HUDEP-2 (cell line): ENCODE results near the gene C9orf43.
"Not testable (repeated sequence)": the region's sequence is repeated elsewhere in the genome, so short reads cannot be mapped to it uniquely, and the experiment has no call there.

ENCODE experiments used
- DNase-seq, 76 experiments: peaks; one replicate each; lab custom pipeline; 2025; ENCODE audit not compliant: unreplicated experiment in 76 of 76; lab: John Stamatoyannopoulos, UW

C9orf43 gene, protein sequence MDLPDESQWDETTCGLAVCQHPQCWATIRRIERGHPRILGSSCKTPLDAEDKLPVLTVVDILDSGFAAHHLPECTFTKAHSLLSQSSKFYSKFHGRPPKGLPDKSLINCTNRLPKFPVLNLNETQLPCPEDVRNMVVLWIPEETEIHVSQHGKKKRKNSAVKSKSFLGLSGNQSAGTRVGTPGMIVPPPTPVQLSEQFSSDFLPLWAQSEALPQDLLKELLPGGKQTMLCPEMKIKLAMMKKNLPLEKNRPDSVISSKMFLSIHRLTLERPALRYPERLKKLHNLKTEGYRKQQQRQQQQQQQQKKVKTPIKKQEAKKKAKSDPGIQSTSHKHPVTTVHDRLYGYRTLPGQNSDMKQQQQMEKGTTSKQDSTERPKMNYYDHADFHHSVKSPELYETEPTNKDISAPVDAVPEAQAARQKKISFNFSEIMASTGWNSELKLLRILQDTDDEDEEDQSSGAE

GRCh38 chr9:113410207-113410864 is at the start of gene C9orf43, which contains the start of gene POLE3:
C9orf43 (plus strand) TSS chr9:113410747; CDS start chr9:113413494, 2,747 bp downstream.
POLE3 (minus strand) TSS chr9:113410675; CDS start chr9:113410293, 382 bp downstream.
- DNase-seq, result peak in 75 of 76 experiments; percentile 21 to 95 (median 89)

DNA sequence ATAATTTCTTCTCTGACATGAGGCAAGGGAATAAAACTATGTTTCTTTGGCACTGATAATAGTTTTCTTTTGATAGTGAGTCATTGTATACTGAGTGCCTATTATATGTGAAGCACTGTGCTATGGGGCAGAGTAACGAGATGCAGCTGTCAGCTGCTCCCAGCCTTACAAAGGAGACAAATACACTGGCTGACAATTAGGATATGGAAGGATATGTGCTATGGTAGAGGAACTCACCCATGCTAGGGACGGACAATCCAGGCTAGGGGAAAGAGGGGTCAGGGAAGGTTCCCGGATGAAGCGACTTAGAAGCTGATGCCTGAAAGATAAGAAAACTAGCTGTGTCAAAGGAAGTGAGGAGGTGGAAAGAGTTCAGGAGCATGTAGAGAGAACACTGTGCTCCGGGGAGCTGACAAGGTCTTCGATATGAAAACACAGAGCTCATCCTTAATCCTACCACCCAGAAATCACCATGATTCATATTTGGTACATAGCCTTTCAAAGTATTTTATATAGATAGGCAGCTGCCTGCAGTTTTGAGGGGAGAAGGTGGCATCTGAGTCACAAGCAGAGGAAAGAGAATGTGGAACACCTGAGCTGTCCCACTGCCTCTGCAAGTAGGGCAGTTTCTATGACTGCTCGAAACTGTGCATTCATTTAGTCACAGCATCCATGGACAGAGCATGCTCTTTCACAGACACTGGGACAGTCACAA is 49.1 kb upstream of the C9orf43 start:
- no peak for DNase-seq

DNA sequence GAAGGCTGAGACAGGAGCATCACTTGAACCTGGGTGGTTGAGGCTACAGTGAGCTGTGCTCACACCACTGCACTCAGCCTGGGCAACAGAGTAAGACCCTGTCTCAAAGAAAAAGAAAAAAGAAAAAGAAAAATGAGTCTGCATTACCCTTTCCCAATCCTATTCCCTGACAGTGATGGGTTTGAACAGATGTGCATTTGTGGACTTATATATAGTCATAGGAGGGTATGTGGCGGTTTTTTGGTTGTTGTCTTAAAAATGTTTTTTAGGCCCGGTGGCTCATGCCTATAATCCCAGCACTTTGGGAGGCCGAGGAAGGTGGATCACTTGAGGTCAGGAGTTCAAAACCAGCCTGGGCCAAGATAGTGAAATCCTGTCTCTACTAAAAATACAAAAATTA is 47.2 kb upstream of the C9orf43 start:
- no peak for DNase-seq

DNA sequence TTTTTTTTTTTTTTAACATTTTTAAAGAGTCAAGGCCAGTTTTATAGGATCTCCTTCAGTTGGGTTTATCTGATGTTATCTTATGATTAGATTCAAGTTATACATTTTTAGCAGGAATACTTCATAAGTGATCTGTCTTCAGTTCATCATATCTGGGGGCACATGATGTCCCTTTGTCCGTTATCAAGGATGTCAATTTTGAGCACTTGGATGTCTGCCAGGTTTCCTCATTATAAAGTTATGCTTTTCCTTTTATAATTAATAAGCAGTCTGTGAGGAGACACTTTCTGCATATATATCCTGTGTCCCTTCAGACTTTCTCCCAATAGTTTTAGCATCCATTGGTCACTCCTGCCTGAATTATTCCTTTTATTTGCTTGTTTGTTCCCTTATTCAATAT is 45.6 kb upstream of the C9orf43 start:
- peak in 18 of 76 experiments; percentile 4 to 58 (median 26) for DNase-seq

- DNase-seq, result not testable (repeated sequence)
Observed at GRCh38 chr9:113365652-113366051, 44.9 kb upstream of the C9orf43 start.

GRCh38 chr9:113368348-113368981 is 42.1 kb upstream of the C9orf43 start:
- DNase-seq, result peak in 51 of 76 experiments; percentile 15 to 80 (median 43)

DNA sequence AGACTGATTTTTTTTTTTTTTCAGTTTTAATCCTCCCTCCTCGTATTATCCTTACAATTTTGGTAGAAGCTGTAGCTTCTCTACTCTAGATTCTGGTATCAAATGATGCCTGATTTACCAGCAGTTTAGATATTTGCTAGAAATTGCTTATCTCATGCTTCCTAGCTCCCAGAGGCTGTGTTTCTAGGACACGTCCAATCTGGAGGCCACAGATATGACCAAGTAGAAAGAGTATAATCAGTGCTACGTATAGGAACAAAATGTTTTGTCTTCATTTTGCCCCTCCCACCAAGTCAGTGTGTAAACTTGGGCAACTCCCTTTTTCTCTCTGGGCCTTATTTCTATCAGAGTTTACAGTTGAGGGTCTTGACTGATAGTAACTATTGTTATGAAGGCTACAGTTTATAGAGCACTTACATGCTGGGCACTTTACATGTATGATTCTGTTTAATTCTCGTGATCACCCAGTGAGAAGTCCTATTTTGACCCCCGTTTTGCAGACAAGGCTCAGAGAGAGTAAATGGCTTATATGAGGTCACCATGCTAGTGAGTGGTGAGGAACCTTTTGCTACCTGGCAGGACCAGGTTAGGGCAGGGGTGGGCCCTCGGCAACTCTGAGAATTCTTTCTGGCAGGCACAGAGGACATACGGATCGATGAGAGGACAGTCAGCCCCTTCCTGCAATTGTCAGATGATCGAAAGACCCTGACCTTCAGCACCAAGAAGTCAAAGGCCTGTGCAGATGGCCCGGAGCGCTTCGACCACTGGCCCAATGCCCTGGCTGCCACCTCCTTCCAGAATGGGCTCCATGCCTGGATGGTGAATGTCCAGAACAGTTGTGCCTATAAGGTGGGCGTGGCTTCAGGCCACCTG is 41.3 kb upstream of the C9orf43 start:
- DNase-seq, result peak in 65 of 76 experiments; percentile 13 to 96 (median 71)

DNA sequence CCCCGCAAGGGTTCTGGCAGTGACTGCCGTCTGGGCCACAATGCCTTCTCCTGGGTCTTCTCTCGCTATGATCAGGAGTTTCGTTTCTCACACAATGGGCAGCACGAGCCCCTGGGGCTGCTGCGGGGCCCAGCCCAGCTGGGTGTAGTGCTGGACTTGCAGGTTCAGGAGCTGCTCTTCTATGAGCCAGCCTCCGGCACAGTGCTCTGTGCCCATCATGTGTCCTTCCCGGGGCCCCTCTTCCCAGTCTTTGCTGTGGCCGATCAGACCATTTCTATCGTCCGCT is 40.7 kb upstream of the C9orf43 start:
- peak in 2 of 76 experiments; percentile 25 to 30 for DNase-seq

DNA sequence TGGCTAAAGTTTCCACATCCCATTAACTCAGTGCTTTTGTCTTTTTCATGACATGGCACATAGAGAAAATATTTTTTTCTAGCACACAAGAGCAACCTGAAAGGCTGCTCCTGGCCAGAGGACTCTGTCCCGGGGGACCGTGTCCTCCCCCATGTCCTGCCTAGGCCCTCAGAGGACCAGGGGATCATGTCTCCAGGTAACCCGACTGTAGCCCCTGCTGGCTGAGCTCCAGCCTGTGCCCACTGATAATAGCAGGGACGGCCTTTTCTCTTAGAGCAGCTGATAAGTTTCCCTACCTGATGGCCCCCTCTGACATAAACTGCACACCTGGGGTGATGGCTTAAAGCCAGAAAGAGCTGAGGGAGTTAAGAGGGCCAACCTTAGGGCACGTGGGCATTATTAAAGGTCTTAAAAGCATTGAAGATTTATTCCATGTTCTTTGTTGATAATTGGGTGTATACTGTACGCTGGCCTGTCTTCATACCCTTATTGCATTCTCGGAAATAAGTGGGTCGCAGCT is 39.7 kb upstream of the C9orf43 start:
- DNase-seq, result no peak

- DNase-seq, result peak in 2 of 76 experiments; percentile 22 to 23
Observed at GRCh38 chr9:113372059-113372458, 38.5 kb upstream of the C9orf43 start.

DNA sequence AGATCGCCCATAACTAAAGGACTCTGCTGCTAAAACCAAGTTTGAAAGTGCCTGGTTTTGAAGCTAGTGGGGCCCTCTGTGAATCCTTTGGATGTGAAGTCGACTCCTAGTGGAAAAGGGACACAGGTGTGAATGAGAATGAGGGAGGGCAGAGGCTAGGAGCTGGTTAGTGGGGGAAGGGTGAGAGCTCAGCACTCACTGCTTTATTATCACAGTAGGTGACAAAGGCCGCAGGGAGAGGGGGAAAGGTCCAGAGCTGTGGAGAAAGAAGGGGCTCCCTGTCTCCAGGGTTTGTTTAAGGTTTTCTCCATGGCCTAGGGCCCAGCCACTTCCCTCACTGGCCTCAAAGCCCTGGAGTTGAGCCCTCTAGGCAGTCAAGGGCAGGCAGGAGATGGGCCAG is 37.3 kb upstream of the C9orf43 start:
- DNase-seq, result no peak

DNA sequence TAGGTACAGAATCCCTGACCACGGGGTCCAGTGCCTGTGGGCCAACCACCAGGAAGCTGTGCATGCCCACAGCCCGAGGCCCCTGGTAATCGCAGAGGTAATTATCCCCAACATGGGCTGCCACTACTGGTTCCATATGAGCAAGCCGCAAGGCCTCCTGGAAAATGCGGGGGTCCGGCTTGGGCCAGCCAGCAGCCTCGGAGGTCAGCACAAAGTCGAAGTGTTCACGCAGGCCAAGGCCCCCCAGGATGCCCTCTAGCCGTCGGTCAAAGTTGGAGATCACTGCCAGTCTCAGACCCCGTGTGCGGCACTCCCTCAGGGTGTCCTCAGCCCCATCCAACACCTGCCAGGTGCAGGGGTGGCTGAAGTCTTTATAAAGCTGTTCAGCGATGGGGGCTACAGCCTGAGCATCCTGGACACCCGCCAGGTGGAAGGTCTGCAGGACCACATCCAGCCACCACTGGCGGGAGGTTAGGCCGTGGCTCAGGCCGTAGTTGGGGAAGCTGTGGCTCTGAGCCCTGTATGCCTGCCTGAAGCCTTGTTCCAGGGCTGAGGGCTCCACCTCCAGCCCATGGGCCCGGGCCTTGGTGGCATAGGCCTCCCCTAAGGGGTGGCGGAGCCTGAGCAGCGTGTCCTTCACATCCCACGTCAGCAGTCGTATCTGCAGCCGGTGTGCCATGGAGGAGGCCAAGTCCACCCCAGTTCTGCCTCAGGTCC is 36.7 kb upstream of the C9orf43 start:
- DNase-seq, result no peak

GRCh38 chr9:113375057-113376023 is 35.2 kb upstream of the C9orf43 start:
- peak in 3 of 76 experiments; percentile 15 to 29 (median 16) for DNase-seq

GRCh38 chr9:113376634-113377567 is 33.6 kb upstream of the C9orf43 start, which contains the start of gene HDHD3:
HDHD3 (minus strand) TSS chr9:113376986; CDS start chr9:113374354, 2,632 bp downstream.
- DNase-seq, result peak in 65 of 76 experiments; percentile 8 to 79 (median 55)

GRCh38 chr9:113379094-113379828 is 31.3 kb upstream of the C9orf43 start:
- DNase-seq, result peak in 3 of 76 experiments; percentile 18 to 32 (median 30)

DNA sequence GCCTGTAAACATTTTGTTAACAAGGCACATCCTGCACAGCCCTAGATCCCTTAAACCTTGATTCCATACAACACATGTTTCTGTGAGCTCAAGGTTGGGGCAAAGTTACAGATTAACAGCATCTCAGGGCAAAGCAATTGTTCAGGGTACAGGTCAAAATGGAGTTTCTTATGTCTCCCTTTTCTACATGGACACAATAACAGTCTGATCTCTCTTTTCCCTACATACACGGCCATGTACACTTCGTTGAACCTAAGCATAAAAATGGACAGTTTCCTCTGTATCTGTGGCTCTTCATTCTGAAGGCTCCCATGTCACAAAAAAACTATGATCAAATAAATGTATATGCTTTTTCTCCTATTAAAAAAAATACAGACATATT is 30.7 kb upstream of the C9orf43 start:
- not testable (repeated sequence) for DNase-seq
